Measurements from ENCODE around the gene PPP6R2.

- TF ChIP-seq CTCF (IDR thresholded peaks at IDR 0.05; ENCODE audit: low read depth, low read length, poor library complexity, severe bottlenecking) (no peak), EZH2phosphoT487 (IDR thresholded peaks at IDR 0.05; ENCODE audit: borderline replicate concordance, low read length) (no peak)
These were observed 20.2 kb downstream of the PPP6R2 start for GRCh38 chr22:50363166-50363802.

Measured in DOHH2 (cell line).